Gastrocnemius medialis (tissue), 4 donors: Measurements from ENCODE around the gene SLC22A1.

Experiments used
- CTCF ChIP-seq, 5 experiments: fragments of 450-650 bp in 3 of 5; fragments of 200-600 bp in 2 of 5; sonication (generic) in 2 of 5; IDR thresholded peaks in 4 of 5; conservative IDR thresholded peaks in 1 of 5; 1 replicate in 4 of 5; 2 replicates in 1 of 5; pipeline ENCODE4 v1.5.1; 2016 to 2019; ENCODE audit warnings: antibody characterized with exemption in 5 of 5, mild to moderate bottlenecking in 3 of 5, moderate library complexity in 3 of 5
- POLR2A ChIP-seq, 2 donors: fragments of 450-650 bp; IDR thresholded peaks; one replicate each; pipeline ENCODE4 v1.6.1; 2017; ENCODE audit warnings: antibody characterized with exemption in 2 of 2, mild to moderate bottlenecking in 2 of 2, moderate library complexity in 2 of 2

GRCh38 chr6:160190973-160191372 lies 69.4 kb downstream of the SLC22A1 start:
- TF ChIP-seq CTCF (IDR thresholded peaks at IDR 0.05 in 4 of 5, conservative IDR thresholded peaks at IDR 0.05 in 1 of 5) = no peak
- no peak for TF ChIP-seq POLR2A (IDR thresholded peaks at IDR 0.05)
